Stimulated activated CD8-positive, alpha-beta memory T cell treated with anti-CD3 and anti-CD28 coated beads, Interleukin-4, amount 100 ng/mL, for 1 hour (primary cell): ENCODE results near the gene WLS.
"Not testable (repeated sequence)": the region's sequence is repeated elsewhere in the genome, so short reads cannot be mapped to it uniquely, and the experiment has no call there.

Experiments
- DNase-seq, 2 donors: peaks; one replicate each; pipeline ENCODE4 v3.0.0-alpha.2; 2020; ENCODE audit warnings: low read depth in 2 of 2, low spot score in 1 of 2

Gene WLS

GRCh38 chr1:68168545-68169171 is 63.7 kb downstream of the WLS start:
- DNase-seq, result no peak

- DNase-seq, result no peak
These were observed 65.1 kb downstream of the WLS start for GRCh38 chr1:68167211-68167610.

- DNase-seq, result no peak
These were observed 66.0 kb downstream of the WLS start for GRCh38 chr1:68166348-68166747.

- no peak for DNase-seq
These were observed 66.7 kb downstream of the WLS start for GRCh38 chr1:68165665-68166064.

GRCh38 chr1:68164918-68165317 is 67.4 kb downstream of the WLS start:
- DNase-seq, result no peak

GRCh38 chr1:68163220-68163619 is 69.1 kb downstream of the WLS start:
- no peak for DNase-seq

GRCh38 chr1:68162761-68163160 is 69.6 kb downstream of the WLS start:
- no peak for DNase-seq

- DNase-seq, result not testable (repeated sequence)
These were observed 70.7 kb downstream of the WLS start for GRCh38 chr1:68161672-68162071.

GRCh38 chr1:68160935-68161334 is 71.4 kb downstream of the WLS start:
- not testable (repeated sequence) for DNase-seq

- no peak for DNase-seq
These were observed 72.3 kb downstream of the WLS start for GRCh38 chr1:68160021-68160420.

- no peak for DNase-seq
These were observed 73.5 kb downstream of the WLS start for GRCh38 chr1:68158837-68159236.

- no peak for DNase-seq
These were observed 74.9 kb downstream of the WLS start for GRCh38 chr1:68157416-68157815.

GRCh38 chr1:68151690-68152089 is 80.6 kb downstream of the WLS start:
- no peak for DNase-seq

- DNase-seq, result no peak
These were observed 82.4 kb downstream of the WLS start for GRCh38 chr1:68149907-68150306.

GRCh38 chr1:68149110-68149798 is 83.1 kb downstream of the WLS start:
- no peak for DNase-seq

- DNase-seq, result no peak
These were observed 83.7 kb downstream of the WLS start for GRCh38 chr1:68148631-68149030.

- DNase-seq, result no peak
These were observed 84.7 kb downstream of the WLS start for GRCh38 chr1:68147534-68148171.

- no peak for DNase-seq
These were observed 86.8 kb downstream of the WLS start for GRCh38 chr1:68145418-68146126.

- DNase-seq, result no peak
These were observed 87.5 kb downstream of the WLS start for GRCh38 chr1:68144856-68145255.

GRCh38 chr1:68143633-68144032 is 88.7 kb downstream of the WLS start:
- no peak for DNase-seq

GRCh38 chr1:68142461-68142860 is 89.9 kb downstream of the WLS start:
- no peak for DNase-seq

GRCh38 chr1:68142036-68142435 is 90.3 kb downstream of the WLS start:
- no peak for DNase-seq
